Testis (tissue), 3 donors: ENCODE data around the gene GPR108. TPM values are rescaled to one million over a fixed set of nuclear protein-coding genes. Genes with fewer than 3 reads are reported as not detected.
"Not testable (repeated sequence)": the region's sequence is repeated elsewhere in the genome, so short reads cannot be mapped to it uniquely, and the experiment has no call there.

ENCODE experiments used
- DNase-seq: peaks from one replicate; pipeline ENCODE4 v3.0.0-alpha.2; 2019
- H3K27ac ChIP-seq, 2 donors: fragments of 200-600 bp; sonication (generic); one replicate each; pipeline ENCODE4 v1.5.1; 2019
- H3K27me3 ChIP-seq: fragments of 200-600 bp; sonication (generic); one replicate; pipeline ENCODE4 v1.5.1; 2019
- H3K36me3 ChIP-seq: fragments of 200-600 bp; sonication (generic); one replicate; pipeline ENCODE4 v1.5.1; 2017; ENCODE audit warnings: low read depth; ENCODE audit errors: missing control alignments
- H3K4me1 ChIP-seq: fragments of 200-600 bp; sonication (generic); one replicate; pipeline ENCODE4 v1.5.1; 2019
- H3K4me3 ChIP-seq, 2 donors: fragments of 200-600 bp; sonication (generic); one replicate each; pipeline ENCODE4 v1.5.1; 2017 to 2019
- H3K9me3 ChIP-seq: fragments of 200-600 bp; sonication (generic); one replicate; pipeline ENCODE4 v1.5.1; 2017
- POLR2A ChIP-seq: fragments of 450-650 bp; IDR thresholded peaks from one replicate; pipeline ENCODE4 v1.6.1; 2017; ENCODE audit warnings: antibody characterized with exemption, mild to moderate bottlenecking, moderate library complexity
- WGBS, 2 donors: methylation state at CpG; one replicate each; pipeline ENCODE4 v1.1.5; 2018; 5-methylcytosine and 5-hydroxymethylcytosine counted together
- intact Hi-C: fragments of 100-400 bp; cut with DNase I; formaldehyde crosslinking; loops from one replicate; pipeline ENCODE4 v1.15.1; 2023; ENCODE audit warnings: low total_unique reads
- polyA plus RNA-seq: library from polyadenylated mRNA; stranded (reverse); fragments of 350-450 nt; fragmentation: Illumina TruSeq; extraction: RNeasy Lipid Tissue Mini Kit (QIAGEN cat#74804); gene quantifications from one replicate; pipeline ENCODE4 v1.2.3, GENCODE V29; 2014; ENCODE audit warnings: low read depth, low replicate concordance; ENCODE audit not compliant: insufficient read depth
- total RNA-seq, 2 donors: library from RNA; depleted of rRNA; stranded (reverse); fragments of >200 nt; gene quantifications; one replicate each; pipeline ENCODE4 v1.2.3, GENCODE V29; 2016
- TF ChIP-seq, protein P1 (sequence below), 3 experiments: fragments of 450-650 bp in 2 of 3; fragments of 200-600 bp in 1 of 3; sonication (generic) in 1 of 3; IDR thresholded peaks; one replicate each; pipeline ENCODE4 v1.5.1; 2016 to 2019; ENCODE audit warnings: antibody characterized with exemption in 3 of 3, mild to moderate bottlenecking in 2 of 3, moderate library complexity in 1 of 3

Gene GPR108
- total and polyA plus RNA-seq, 3 donors from 2014 or later: 61.8 to 105 (median 87.1) TPM

DNA sequence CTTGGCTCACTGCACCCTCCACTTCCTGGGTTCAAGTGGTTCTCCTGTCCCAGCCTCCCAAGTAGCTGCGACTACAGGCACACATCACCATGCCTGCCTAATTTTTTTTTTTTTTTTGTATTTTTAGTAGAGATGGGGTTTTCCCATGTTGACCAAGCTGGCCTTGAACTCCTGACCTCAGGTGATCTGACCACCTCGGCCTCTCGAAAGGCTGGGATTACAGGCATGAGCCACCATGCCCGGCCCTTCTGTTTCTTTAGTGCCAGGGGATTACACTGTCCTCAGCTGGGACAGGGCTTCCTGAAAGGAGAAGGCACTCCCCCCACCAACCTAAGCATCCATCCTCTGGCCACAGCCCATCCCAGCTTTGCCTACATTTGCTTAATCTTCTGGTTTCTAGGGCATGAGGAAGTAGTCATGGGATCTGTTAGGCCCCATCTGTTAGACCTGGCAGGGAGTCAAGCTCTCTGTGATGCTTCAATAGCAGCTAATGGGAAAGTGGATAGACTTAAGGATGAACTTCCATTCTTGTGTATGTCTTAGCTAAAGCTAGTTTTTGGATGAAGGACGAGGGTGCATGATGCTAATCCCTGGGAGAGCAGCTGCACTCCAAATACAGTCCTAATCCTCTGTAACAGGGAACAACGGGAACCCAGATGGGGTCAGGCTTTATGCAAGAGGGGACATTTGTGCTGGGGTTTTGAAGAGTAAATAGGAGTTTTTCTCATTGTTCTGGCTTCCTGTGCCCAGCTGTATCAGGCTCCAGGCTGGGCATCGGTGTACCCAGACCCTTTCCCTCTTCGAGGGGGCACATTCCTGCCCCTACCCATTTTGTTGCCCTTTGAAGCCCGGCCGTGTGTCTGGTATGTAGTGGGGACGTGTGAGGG, 37.7 kb upstream of the GPR108 start:
- Histone ChIP-seq H3K4me3 (no peak overlapping the region), H3K27ac (no peak overlapping the region), H3K4me1 (no peaks in the 10 kb centered on the region), H3K9me3 (no peaks in the 10 kb centered on the region), H3K27me3 (no peaks in the 10 kb centered on the region), H3K36me3 (no peaks in the 10 kb centered on the region)
- intact Hi-C loops: no loop called here
- 83% methylated on average over 11 of the region's 11 CpGs for WGBS, 2 donors
- DNase-seq: no peak
- TF ChIP-seq, protein P1, sequence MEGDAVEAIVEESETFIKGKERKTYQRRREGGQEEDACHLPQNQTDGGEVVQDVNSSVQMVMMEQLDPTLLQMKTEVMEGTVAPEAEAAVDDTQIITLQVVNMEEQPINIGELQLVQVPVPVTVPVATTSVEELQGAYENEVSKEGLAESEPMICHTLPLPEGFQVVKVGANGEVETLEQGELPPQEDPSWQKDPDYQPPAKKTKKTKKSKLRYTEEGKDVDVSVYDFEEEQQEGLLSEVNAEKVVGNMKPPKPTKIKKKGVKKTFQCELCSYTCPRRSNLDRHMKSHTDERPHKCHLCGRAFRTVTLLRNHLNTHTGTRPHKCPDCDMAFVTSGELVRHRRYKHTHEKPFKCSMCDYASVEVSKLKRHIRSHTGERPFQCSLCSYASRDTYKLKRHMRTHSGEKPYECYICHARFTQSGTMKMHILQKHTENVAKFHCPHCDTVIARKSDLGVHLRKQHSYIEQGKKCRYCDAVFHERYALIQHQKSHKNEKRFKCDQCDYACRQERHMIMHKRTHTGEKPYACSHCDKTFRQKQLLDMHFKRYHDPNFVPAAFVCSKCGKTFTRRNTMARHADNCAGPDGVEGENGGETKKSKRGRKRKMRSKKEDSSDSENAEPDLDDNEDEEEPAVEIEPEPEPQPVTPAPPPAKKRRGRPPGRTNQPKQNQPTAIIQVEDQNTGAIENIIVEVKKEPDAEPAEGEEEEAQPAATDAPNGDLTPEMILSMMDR (IDR thresholded peaks at IDR 0.05): no peak
- TF ChIP-seq POLR2A: no peak

DNA sequence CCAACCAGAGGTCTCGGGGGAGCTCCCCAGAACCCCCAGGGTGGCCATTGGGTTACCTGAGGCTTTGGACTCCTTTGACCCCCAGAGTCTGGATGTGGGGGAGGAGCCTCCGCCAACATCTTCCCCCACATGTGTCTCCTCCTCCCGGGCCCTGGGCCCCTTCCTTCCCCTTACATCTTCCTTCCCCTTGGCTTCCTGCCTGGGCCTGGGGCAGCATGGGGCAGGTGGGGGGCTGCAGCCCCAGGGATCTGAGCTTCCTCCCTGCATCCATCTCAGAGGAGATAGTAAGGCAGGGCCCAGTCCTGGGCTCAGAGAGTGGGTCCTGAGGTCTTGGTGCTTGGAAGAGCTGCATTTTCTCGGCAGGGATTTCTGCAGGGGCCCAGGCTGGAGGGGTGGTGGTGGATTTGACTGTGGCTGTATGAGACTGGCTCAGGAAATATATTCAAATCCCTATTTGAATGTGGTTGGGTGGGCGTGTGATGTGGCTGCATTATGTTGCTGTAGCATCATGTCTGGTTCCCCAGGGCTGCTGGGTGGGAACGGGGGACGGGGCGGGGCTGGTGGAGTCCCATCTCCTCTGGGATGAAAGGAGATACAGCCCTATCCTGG, 36.0 kb upstream of the GPR108 start:
- no peak for TF ChIP-seq POLR2A
- TF ChIP-seq, protein P1 (IDR thresholded peaks at IDR 0.05): no peak
- Histone ChIP-seq H3K4me3 (peak overlapping the region in 1 of 2 donors; percentile 23), H3K9me3 (no peaks in the 10 kb centered on the region), H3K27me3 (no peaks in the 10 kb centered on the region), H3K27ac (no peak overlapping the region), H3K36me3 (no peaks in the 10 kb centered on the region), H3K4me1 (no peaks in the 10 kb centered on the region)
- WGBS, 2 donors: 48 to 64% methylated on average over 7 to 8 of the region's 8 CpGs
- DNase-seq: no peak
- intact Hi-C loops: no loop called here

GRCh38 chr19:6772866-6773322, 35.5 kb upstream of the GPR108 start:
- TF ChIP-seq, protein P1 (IDR thresholded peaks at IDR 0.05): no peak
- TF ChIP-seq POLR2A: no peak
- Histone ChIP-seq H3K27ac (no peak overlapping the region), H3K4me1 (no peaks in the 10 kb centered on the region), H3K36me3 (no peaks in the 10 kb centered on the region), H3K9me3 (no peaks in the 10 kb centered on the region), H3K27me3 (no peaks in the 10 kb centered on the region), H3K4me3 (peak overlapping the region in 1 of 2 donors; percentile 23)
- no peak for DNase-seq
- 85% methylated on average over 3 to 14 of the region's 14 CpGs for WGBS, 2 donors
- intact Hi-C loops: no loop called here

- no peak for TF ChIP-seq POLR2A
- TF ChIP-seq, protein P1 (IDR thresholded peaks at IDR 0.05): no peak
- WGBS, 2 donors: 66 to 67% methylated on average over 10 to 19 of the region's 25 CpGs
- no peaks in the 10 kb centered on the region for H3K4me1 ChIP-seq
- intact Hi-C loops: no loop called here
- peak; percentile 42 for DNase-seq
- peak within 1 kb of the TSS in 1 of 2 donors; percentile 23 for H3K4me3 ChIP-seq
- H3K27me3 ChIP-seq: no peaks in the 10 kb centered on the region
- no peaks in the 10 kb centered on the region for H3K9me3 ChIP-seq
- no peaks in the 10 kb centered on the region for H3K36me3 ChIP-seq
- no peak within 1 kb of the TSS for H3K27ac ChIP-seq
Observed at GRCh38 chr19:6772028-6772865, 34.9 kb upstream of the GPR108 start, which contains the start of gene VAV1. Gene VAV1 (plus strand): TSS chr19:6772708. CDS start chr19:6772808, 100 bp downstream.

- H3K27ac ChIP-seq, H3K4me1 ChIP-seq, H3K36me3 ChIP-seq, DNase-seq, H3K27me3 ChIP-seq, H3K4me3 ChIP-seq, intact Hi-C loops, H3K9me3 ChIP-seq: not testable (repeated sequence)
- WGBS, 2 donors: 90 to 94% methylated on average over 7 of the region's 7 CpGs
Observed at GRCh38 chr19:6771648-6772027, 34.3 kb upstream of the GPR108 start.
